ENCODE data around the gene DDX42. TPM values are rescaled to one million over a fixed set of nuclear protein-coding genes. Genes with fewer than 3 reads are reported as not detected.

The DDX42 gene, protein sequence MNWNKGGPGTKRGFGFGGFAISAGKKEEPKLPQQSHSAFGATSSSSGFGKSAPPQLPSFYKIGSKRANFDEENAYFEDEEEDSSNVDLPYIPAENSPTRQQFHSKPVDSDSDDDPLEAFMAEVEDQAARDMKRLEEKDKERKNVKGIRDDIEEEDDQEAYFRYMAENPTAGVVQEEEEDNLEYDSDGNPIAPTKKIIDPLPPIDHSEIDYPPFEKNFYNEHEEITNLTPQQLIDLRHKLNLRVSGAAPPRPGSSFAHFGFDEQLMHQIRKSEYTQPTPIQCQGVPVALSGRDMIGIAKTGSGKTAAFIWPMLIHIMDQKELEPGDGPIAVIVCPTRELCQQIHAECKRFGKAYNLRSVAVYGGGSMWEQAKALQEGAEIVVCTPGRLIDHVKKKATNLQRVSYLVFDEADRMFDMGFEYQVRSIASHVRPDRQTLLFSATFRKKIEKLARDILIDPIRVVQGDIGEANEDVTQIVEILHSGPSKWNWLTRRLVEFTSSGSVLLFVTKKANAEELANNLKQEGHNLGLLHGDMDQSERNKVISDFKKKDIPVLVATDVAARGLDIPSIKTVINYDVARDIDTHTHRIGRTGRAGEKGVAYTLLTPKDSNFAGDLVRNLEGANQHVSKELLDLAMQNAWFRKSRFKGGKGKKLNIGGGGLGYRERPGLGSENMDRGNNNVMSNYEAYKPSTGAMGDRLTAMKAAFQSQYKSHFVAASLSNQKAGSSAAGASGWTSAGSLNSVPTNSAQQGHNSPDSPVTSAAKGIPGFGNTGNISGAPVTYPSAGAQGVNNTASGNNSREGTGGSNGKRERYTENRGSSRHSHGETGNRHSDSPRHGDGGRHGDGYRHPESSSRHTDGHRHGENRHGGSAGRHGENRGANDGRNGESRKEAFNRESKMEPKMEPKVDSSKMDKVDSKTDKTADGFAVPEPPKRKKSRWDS
- total RNA-seq (104 TPM), polyA plus RNA-seq (ENCODE audit: insufficient read depth, low read depth, low replicate concordance) (38.6 TPM)
- long read RNA-seq, donor 1, transcript DDX42-214 (1 exons, 2,244 nt), result major isoform, 24 of 28 reads
- long read RNA-seq, donor 1, partial matches to known transcripts, result 0 of 28 reads
- long read RNA-seq, donor 1, other reads (novel, unspliced or antisense), result 0 of 28 reads
- long read RNA-seq, donor 2, transcript DDX42-202 (18 exons, 3,939 nt), result minor isoform, 6 of 82 reads
- long read RNA-seq, donor 2, transcript DDX42-214 (1 exons, 2,244 nt), result major isoform, 68 of 82 reads
- long read RNA-seq, donor 2, partial matches to known transcripts, result 5 of 82 reads
- long read RNA-seq, donor 2, other reads (novel, unspliced or antisense), result 0 of 82 reads
- long read RNA-seq, donor 3, transcript DDX42-214 (1 exons, 2,244 nt), result major isoform, 58 of 67 reads
- long read RNA-seq, donor 3, partial matches to known transcripts, result 0 of 67 reads
- long read RNA-seq, donor 3, other reads (novel, unspliced or antisense), result 0 of 67 reads
- long read RNA-seq, donor 4, full-length matches to known transcripts, result 39 of 39 reads
- long read RNA-seq, donor 4, partial matches to known transcripts, result 0 of 39 reads
- long read RNA-seq, donor 4, other reads (novel, unspliced or antisense), result 0 of 39 reads
- long read RNA-seq, donor 5, transcript DDX42-214 (1 exons, 2,244 nt), result major isoform, 6 of 6 reads
- long read RNA-seq, donor 5, partial matches to known transcripts, result 0 of 6 reads
- long read RNA-seq, donor 5, other reads (novel, unspliced or antisense), result 0 of 6 reads
- long read RNA-seq, donor 6, full-length matches to known transcripts, result 56 of 56 reads
- long read RNA-seq, donor 6, partial matches to known transcripts, result 0 of 56 reads
- long read RNA-seq, donor 6, other reads (novel, unspliced or antisense), result 0 of 56 reads
- long read RNA-seq, donor 7, full-length matches to known transcripts, result 16 of 29 reads
- long read RNA-seq, donor 7, partial matches to known transcripts, result 9 of 29 reads
- long read RNA-seq, donor 7, other reads (novel, unspliced or antisense), result 4 of 29 reads
- long read RNA-seq, donor 8, transcript DDX42-214 (1 exons, 2,244 nt), result major isoform, 56 of 63 reads
- long read RNA-seq, donor 8, partial matches to known transcripts, result 0 of 63 reads
- long read RNA-seq, donor 8, other reads (novel, unspliced or antisense), result 5 of 63 reads
- long read RNA-seq, donor 9, full-length matches to known transcripts, result 20 of 20 reads
- long read RNA-seq, donor 9, partial matches to known transcripts, result 0 of 20 reads
- long read RNA-seq, donor 9, other reads (novel, unspliced or antisense), result 0 of 20 reads
- long read RNA-seq, donor 10, full-length matches to known transcripts, result 68 of 68 reads
- long read RNA-seq, donor 10, partial matches to known transcripts, result 0 of 68 reads
- long read RNA-seq, donor 10, other reads (novel, unspliced or antisense), result 0 of 68 reads

DNA sequence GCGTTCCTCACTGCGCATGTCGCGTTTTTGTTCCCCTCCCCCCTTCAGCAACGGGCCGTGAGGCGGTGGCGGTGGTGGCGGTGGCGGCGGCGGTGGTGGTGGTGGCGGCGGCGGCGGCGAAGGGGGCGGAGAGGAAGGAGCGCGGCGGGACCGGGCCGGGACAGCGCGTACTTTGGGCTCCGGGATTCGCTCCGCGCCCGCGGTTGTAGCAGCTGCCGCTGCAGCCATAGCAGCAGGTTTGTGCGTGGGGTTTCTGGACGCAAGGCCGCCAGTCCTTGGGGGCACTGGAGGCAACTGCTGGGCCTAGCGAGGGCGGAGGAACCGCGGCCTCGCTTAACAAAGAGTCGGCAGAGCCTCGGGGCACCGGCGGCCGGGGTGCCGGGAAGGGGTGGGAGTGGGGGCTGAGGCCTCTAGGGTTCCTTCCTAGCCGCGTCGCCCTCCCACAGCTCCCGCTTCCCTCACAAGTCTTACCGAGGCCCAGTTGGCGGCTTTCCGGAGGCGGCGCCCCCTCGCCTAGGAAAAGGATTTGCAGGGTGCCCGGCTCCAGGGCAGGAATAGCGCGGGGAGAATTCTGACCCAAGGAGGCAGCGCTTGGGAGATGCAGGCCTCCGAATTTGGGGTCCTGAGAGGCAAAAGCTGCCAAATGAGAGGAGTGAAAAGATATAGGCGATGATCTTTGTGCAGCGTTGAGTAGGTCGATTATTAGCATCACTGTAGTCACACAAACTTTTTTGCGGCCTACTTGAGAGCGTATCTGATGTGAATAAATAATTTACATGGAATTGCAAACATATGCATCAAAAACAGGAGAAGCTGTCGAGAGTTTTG lies at the start of gene DDX42:
DDX42 (plus strand) TSS at position 30 of the 828 bp plus-strand sequence. CDS start 12,880 bp downstream, outside the sequence.
- DNase-seq (peak in 4 of 5 donors; percentile 68 to 97 (median 86)), FAIRE-seq (no peak)
- Histone ChIP-seq H3K27ac (ENCODE audit: low read depth in 2 of 2, low read length in 2 of 2) (peak within 1 kb of the TSS; percentile 98 to 99), H3K4me3 (ENCODE audit: low read length in 3 of 3) (peak within 1 kb of the TSS; percentile 90 to 98 (median 97)), H3K27me3 (ENCODE audit: control insufficient read depth, insufficient read depth, low read length) (no peaks in the 10 kb centered on the region), H3K9ac (ENCODE audit: low read length in 3 of 3) (peak within 1 kb of the TSS; percentile 91 to 97 (median 93)), H3K4me1 (ENCODE audit: control insufficient read depth in 2 of 3, insufficient read depth in 2 of 3, low read depth in 1 of 3, low read length in 3 of 3) (peaks cover 0 to 13% (median 6%) of the 10 kb centered on the region in 3 donors), H3K9me3 (ENCODE audit: control insufficient read depth in 2 of 3, insufficient read depth in 1 of 3, low read length in 3 of 3) (no peaks in the 10 kb centered on the region), H3K36me3 (ENCODE audit: control insufficient read depth in 2 of 3, insufficient read depth in 3 of 3, low read length in 3 of 3) (peaks cover 0 to 4% (median 2%) of the 10 kb centered on the region in 3 donors)
- intact Hi-C loops (cut with DNase I), result no loop called here
- TF ChIP-seq, protein P1, sequence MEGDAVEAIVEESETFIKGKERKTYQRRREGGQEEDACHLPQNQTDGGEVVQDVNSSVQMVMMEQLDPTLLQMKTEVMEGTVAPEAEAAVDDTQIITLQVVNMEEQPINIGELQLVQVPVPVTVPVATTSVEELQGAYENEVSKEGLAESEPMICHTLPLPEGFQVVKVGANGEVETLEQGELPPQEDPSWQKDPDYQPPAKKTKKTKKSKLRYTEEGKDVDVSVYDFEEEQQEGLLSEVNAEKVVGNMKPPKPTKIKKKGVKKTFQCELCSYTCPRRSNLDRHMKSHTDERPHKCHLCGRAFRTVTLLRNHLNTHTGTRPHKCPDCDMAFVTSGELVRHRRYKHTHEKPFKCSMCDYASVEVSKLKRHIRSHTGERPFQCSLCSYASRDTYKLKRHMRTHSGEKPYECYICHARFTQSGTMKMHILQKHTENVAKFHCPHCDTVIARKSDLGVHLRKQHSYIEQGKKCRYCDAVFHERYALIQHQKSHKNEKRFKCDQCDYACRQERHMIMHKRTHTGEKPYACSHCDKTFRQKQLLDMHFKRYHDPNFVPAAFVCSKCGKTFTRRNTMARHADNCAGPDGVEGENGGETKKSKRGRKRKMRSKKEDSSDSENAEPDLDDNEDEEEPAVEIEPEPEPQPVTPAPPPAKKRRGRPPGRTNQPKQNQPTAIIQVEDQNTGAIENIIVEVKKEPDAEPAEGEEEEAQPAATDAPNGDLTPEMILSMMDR (IDR thresholded peaks at IDR 0.05; ENCODE audit: borderline replicate concordance, extremely low read depth, insufficient read depth), result peak; percentile 8

DNA sequence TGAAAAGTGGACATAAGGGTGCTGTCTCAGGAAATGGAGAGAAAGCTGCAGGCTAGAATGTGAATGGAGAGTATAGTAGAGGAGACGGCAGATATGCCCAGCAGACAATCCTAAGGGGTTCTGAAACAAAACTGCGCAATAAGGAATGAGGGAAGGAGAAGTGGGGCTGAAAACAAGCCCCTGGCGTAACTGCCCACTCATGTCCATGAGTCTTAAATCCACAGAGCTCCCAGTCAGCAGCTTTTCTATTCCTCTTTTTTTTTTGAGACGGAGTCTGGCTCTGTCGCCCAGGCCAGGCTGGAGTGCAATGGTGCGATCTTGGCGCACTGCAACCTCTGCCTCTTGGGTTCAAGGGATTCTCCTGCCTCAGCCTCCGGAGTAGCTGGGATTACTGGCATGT lies 38.3 kb upstream of the DDX42 start:
- no peak overlapping the region for H3K4me3 ChIP-seq (ENCODE audit: low read length in 3 of 3)
- H3K9me3 ChIP-seq (ENCODE audit: control insufficient read depth in 2 of 3, insufficient read depth in 1 of 3, low read length in 3 of 3), result no peaks in the 10 kb centered on the region
- TF ChIP-seq, protein P1 (IDR thresholded peaks at IDR 0.05; ENCODE audit: borderline replicate concordance, extremely low read depth, insufficient read depth), result no peak
- no peak overlapping the region for H3K9ac ChIP-seq (ENCODE audit: low read length in 3 of 3)
- no peak overlapping the region for H3K27ac ChIP-seq (ENCODE audit: low read depth in 2 of 2, low read length in 2 of 2)
- FAIRE-seq (no peak), DNase-seq (no peak)
- no peaks in the 10 kb centered on the region for H3K27me3 ChIP-seq (ENCODE audit: control insufficient read depth, insufficient read depth, low read length)
- no peaks in the 10 kb centered on the region for H3K36me3 ChIP-seq (ENCODE audit: control insufficient read depth in 2 of 3, insufficient read depth in 3 of 3, low read length in 3 of 3)
- intact Hi-C loops (cut with DNase I), result no loop called here
- peaks cover 0 to 3% (median 0%) of the 10 kb centered on the region in 3 donors for H3K4me1 ChIP-seq (ENCODE audit: control insufficient read depth in 2 of 3, insufficient read depth in 2 of 3, low read depth in 1 of 3, low read length in 3 of 3)

Measured in kidney (tissue), 22 donors.